ENCODE results near the gene SV2B.

The SV2B gene

DNA sequence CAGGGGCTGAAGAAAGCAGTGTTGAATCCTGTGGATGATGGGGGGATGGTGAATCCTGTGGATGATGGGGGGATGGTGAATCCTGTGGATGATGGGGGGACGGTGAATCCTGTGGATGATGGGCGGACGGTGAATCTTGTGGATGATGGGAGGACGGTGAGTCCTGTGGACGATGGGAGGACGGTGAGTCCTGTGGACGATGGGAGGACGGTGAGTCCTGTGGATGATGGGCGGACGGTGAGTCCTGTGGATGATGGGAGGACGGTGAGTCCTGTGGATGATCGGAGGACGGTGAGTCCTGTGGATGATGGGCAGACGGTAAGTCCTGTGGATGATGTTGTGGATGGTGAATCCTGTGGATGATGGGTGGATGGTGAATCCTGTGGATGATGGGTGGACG, 170.7 kb downstream of the SV2B start:
- no peak for DNase-seq (ENCODE audit: low read depth)

DNA sequence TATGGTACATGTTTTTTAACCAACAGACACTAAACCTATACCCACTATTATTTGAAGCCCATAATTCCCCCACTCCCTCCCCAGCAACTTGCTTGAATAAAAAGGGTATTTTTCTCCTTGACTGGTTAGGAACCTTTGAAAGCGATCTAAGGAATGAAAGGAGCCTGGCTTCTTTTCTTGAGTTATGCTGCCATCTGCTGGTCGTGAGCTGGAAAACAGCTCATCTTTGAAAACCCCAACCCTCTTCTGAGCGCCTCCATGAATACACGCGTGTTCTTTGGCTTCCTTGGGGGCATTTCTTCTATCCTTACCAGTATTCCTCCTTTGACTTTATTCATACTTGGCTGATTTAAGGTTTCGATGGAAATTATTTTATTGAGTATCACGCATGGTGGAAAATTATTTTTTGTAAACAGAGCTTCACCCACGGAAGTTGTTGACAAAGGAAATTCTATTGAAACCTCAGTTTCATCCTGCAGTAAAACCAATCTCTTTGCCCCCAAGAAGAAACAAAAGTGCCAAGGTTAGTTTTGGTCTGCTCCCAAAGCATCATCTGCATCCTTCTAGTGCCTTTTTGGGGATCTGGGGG, 171.6 kb downstream of the SV2B start:
- peak; percentile 66 for DNase-seq (ENCODE audit: low read depth)

DNA sequence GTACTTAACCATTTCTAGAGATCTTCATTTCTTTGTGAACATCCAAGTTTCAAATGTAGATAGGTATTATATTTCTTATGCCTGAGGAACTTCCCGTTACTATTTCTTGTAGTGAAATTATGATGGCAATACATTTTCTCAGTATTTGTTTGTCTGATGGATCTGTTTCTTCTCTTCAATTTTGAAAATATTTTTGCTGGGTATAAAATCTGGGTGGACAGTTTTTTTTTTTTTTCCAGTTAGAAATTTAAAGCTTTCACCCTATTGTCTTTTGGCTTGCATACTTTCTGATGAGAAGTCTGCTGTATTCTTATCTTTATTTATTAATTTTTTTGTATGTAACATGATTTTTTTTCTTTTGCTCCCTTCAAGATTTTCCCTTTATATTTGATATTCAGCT, 175.8 kb downstream of the SV2B start:
- no peak for DNase-seq (ENCODE audit: low read depth)

DNA sequence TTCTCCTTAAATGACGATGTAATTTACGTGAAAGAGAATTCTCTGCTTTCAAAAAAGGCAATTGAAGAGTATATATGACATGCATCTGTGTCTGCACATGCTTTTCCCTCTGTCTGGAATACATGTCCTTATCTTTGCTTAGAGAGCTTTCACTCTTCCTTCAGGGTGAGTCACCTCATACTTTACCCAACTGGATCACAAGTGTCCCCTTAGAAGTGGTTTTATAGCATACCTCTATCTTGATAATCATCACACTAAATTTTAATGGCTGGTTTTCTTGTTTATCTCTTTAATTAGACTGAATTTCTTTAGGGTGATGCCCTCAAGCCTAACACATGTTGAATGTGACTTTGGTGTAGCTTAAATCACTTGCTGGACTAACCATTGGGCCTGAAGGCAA, 178.9 kb downstream of the SV2B start:
- no peak for DNase-seq (ENCODE audit: low read depth)

DNA sequence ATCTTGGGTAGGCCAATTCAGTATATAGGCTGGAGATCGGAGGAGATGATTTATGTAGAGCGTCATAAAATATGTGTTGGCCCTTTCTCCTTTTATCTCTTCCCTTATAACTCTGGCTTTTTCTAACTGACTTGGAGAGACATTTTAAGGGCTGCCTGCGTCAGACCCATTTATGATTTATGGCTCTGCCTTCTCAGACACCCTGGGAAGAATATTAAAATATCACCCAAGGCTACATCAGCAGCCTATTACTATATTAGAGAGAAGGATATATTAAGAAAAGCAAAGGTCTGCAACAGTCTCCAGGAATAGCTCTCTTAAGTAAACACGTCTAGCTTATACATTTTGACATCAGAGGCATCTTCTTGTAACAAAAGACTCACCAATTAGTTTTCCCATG, 179.4 kb downstream of the SV2B start:
- no peak for DNase-seq (ENCODE audit: low read depth)

DNA sequence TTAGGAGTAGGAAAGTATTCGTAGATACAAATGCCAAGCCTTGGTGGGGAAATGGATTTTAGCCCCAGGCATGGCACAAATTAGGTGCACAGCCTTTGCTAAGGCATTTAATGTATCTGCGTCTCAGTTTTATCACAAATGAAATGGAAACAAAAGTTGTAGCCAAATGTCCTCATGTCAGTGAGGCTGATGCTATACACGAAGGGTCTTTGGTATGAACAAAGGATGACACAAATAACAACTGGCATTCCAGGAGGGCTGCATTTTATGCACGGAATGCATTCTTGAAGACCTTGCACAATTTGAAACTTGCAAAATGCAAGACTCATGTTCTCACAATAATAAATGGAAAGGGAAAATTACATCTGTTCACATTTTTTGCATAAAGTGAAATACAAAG, 181.9 kb downstream of the SV2B start:
- DNase-seq (ENCODE audit: low read depth), result no peak

DNA sequence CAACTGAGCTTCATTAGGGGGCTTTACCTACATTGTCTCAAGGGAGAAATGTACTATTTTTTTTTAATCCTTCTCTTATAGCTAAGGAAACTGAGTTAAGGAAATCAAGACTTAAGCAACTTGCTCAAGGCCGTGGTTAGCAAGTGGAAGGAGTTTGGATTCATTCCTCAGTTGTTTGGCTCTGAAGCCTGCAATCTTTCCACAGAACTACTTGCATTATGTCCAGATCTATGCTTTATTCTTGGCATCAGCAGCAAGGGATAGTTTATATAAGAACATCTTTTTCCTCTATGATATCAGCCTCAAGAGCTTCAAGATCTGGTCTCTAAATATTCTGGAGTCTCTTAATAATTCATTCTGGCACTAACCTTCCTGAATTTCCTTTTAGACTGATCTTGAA, 182.4 kb downstream of the SV2B start:
- DNase-seq (ENCODE audit: low read depth), result no peak

DNA sequence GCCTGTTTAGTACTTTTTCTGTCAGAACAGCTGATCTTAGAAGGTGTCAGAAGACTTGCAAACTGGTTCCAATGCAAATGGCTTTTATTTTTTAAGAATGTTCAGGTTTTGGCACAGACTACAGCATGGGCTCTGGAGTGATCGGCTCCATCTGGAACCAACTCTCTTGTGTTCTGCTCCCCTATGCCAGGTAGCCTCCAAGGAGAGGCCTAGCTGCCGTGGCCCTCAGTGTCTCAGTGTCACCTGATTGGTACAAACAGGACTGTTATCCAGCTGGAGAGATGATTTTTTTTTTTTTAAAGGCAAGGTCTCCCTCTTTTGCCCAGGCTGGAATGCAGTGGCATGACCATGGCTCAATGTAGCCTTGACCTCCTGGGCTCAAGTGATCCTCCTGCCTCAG, 183.1 kb downstream of the SV2B start:
- DNase-seq (ENCODE audit: low read depth), result no peak

DNA sequence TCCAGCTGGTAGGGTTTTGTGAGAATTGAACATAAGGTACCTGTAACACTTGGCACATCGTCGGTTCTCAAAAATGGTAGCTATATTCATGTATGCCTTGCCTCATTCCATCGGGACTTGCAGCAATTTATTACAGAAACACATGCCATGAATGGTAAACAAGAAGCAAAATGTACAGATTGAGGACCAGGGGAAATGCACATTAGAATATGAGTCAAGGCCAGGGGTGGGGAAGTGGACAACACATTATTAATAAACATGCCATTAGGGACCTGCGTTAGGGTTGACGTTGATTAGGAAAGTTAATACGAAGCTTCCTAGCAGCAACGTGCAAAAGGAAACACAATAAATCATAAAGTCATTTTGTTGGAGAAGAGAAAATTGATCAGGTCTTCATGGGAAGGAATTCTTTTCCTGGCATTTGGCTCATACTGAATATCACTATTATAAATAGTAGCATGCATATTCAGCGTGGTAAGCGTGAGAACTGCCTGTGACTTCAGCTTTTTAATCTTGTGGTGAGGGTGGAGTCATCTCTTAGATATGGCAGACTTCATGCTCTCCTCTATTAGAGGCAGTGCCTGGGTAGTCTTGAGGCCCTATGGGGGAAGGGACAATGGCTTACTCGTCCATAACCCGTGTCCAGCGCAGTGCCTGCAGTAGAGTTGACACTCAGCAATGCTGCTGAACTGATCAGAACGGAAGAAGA, 184.9 kb downstream of the SV2B start:
- no peak for DNase-seq (ENCODE audit: low read depth)

DNA sequence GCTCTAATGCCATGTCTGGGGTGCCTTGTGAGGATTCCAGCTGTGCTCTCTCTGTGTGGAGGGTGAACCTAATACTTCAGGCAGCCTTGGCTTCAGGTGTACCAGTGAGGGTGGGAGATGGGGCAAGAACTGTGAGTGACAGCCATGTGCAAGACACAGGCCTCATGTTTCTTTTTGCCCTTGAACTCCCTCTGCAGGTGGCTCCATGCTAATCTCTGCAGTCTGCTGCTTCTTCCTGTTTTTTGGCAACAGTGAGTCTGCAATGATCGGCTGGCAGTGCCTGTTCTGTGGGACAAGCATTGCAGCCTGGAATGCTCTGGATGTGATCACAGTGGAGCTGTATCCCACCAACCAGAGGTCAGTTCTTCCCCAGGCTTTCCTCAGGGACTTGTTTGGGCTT, 189.3 kb downstream of the SV2B start:
- no peak for DNase-seq (ENCODE audit: low read depth)

DNA sequence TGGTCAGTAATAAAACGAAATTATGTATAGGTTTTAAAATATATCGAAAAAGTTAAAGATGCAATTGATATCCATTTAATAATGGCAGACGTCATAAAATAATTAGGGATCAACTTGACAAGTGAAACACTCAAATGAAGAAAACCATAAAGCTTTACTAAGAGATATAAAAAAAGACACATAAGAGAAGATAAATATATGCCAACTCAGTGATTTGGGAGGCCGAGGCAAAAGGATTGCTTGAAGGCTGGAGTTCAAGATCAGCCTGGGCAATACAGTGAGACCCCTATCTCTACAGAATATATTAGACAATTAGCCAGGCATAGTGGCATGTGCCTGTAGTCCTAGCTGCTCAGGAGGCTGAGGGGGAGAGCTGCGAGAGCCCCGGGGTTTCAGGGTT, 190.5 kb downstream of the SV2B start:
- DNase-seq (ENCODE audit: low read depth), result no peak

DNA sequence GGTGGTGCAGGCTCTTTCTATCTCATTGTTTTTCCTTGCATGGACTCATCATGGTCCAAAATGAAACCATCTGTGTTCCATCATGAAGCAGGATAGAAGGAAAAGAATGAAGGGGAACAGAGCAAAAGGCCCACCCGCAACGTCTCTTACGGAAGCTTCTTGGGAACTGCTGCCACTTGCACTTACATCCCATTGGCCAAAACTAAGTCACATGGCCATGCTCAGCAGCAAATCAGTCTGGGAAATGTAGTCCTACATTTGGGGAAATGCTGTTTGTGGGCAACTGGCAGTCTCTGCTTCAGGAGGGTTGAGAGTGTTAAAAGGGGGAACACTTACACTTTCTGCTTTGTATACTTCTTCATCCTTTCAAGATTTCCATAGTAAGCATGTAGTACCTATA, 191.6 kb downstream of the SV2B start:
- DNase-seq (ENCODE audit: low read depth), result peak; percentile 26

DNA sequence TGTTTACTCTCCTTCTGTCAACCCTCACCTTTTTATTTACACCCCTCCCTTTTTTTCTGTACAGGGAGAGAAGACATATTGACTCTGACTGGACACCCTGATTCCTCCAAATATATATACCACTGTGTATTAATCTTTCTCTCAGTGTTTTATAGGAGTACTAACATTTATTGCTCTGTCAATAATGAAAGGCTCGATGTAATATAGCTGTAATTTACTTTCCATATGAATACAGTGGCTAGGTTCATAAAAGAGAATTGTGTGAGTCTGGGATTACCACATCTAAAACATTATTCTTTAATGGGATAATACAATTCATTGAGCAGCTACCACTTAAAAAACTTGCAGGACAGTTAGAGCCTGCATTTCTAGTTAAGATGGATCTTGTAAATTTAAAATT, 194.3 kb downstream of the SV2B start:
- no peak for DNase-seq (ENCODE audit: low read depth)

DNA sequence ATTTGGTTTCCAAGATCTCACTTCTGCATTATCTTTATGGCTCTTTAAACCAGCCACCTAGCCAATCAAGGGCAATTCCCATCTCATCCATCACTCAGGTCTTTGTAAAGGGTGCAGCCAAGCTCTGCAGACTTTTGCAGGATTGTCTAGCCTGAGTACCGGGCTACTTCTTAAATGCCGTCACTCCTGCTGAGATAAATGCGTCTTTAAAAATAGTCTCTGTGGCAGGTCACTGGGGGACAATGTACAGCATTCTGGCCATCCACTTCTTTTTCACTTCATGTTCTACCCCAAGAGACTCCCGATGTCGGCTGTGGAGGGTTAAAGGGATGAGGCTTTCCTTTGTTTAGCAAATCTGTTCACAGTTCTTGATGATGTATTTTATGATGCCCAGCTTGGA, 194.7 kb downstream of the SV2B start:
- DNase-seq (ENCODE audit: low read depth), result no peak

DNA sequence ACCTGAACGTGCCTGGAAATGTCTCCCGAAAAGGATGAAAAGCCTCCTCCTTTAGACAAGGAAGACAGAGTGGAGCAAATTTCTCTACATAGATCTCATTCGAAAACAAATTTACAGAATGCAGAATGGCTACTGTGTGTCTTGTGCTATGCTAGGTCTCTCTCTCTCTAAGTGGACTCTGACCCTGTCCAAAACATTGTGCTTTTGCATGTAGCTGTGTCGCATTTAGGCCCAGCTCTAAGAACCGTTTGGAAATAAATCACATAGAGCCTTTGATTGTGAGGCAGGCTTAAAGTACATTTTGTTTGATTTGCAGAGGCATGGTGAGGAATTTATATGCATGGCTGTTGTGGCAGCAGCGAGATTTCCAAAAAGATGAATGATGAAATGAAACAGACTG, 198.0 kb downstream of the SV2B start:
- DNase-seq (ENCODE audit: low read depth), result no peak

DNA sequence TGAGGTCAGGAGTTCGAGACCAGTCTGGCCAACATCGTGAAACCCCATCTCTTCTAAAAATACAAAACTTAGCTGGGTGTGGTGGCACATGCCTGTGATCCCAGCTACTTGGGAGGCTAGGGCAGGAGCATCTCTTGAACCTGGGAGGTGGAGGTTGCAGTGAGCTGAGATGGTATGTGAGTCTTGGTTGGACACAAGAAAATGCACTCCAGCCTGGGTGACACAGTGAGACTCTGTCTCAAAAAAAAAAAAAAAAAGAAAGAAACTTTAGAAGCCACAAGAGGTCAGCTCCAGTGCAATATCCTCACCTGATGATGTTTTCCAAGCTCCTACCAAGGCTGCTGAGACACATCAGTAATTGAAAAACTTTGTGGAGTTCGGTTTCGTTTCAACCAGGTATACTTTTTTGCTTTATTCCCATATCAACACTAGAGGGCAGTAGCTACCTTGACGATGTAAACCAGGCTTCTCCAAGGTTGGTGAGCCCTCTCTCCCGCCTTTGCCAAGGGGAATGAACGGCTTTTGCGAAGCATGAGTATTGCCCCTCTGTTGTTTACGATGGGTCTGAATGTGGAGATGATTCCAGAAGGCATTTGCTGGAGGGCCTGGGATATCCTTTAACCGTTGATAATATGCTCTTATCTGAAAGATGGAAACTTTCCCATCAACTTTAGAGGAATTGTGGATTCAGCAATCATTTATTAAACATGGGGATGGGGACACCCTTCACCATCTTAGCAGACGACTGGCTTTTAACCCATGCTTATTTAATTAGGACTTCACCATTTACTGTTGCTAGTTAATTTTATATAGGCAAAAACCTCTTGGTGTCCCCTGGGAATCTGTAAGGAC, 202.8 kb downstream of the SV2B start:
- DNase-seq (ENCODE audit: low read depth), result peak; percentile 48

DNA sequence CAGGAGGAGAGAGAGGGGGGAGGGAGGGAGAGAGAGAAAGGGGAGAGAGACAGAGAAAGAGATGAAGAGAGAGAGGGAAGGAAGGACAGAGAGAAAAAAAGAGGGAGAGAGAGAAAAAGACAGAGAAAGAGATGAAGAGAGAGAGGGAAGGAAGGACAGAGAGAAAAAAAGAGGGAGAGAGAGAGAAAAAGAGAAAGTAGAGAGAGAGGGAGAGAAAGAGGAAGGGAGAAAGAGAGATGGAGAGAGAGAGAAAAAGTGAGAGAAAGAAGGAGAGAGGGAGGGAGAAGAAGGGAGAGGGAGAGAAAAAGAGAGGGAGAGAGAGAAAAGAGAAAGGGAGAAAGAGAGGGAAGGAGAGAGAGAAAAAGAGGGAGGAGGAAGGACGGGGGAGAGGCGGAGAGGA, 204.2 kb downstream of the SV2B start:
- no peak for DNase-seq (ENCODE audit: low read depth)

DNA sequence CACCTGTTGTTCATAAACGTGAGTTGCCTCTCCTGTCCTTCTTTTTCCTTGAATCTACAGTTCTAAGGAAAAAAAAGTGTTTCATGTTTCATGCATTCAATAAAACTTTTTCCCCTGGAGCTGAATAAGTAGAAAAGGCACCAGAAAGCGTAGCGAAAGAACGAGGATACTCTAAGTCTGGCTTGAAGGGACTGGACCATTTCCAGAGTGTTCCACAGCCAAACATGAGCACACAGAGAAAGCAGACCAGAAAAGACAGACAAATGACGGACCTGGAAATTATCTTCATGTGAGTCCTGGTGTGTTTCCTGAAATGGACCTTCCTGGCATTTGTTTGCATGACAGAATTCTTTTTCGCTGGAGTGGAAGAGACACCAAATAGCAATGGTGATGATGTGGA, 204.7 kb downstream of the SV2B start:
- DNase-seq (ENCODE audit: low read depth), result no peak

DNA sequence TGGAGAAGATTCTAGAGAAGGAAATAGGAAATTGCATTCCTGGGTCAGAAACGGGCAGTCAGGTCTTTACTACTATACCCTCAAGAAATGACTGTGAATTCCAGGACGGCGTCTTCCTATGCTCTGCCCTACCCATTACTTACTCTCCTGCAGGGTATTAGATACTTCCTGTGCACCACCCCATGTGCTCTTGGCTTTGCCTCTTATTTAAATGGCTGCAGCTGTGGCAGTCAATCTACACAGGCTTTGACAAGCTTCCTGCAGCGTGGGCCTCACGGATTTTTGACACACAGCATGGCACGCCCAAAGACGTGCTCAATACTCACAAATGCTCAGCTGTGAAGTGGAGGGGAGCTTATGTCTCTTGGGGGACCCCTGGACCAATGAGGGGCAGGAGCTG, 206.1 kb downstream of the SV2B start:
- no peak for DNase-seq (ENCODE audit: low read depth)

DNA sequence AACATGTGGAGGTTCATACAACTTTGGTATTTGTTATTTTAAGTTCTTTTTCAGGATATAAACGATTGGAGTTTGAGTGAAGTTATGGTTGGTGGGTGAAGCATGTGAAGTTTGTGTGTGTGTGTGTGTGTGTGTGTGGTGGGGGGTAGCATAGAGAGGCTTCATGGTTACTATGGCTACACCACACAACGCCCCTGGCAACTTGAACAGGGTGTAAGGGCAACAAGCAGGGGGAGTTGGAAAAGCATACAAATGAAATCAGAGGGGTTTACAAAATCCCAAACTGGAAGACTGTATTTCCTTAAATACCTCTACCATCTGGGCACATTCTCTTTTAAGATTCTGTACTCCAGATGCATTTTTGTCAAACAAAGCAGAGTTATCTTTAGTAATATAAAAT, 207.5 kb downstream of the SV2B start:
- no peak for DNase-seq (ENCODE audit: low read depth)

DNA sequence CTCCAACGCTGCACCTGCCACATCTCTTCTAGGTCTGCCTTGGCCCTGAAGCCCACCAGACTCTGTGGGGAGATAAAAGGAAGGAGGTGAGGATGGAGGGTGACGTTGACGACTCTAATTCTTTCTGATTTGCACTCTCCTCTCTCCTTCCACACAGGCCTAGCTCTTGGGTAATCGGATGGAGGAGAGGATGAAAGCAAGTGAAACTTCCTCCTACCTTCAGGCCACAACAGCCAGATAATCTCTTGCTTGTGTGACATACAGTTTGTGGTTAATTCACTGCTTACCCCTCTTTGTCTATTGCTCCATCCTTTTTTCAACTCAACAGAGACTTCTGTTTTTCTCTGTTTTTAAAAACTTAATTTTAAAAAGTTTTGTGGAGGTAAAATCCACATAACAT, 208.1 kb downstream of the SV2B start:
- no peak for DNase-seq (ENCODE audit: low read depth)

DNA sequence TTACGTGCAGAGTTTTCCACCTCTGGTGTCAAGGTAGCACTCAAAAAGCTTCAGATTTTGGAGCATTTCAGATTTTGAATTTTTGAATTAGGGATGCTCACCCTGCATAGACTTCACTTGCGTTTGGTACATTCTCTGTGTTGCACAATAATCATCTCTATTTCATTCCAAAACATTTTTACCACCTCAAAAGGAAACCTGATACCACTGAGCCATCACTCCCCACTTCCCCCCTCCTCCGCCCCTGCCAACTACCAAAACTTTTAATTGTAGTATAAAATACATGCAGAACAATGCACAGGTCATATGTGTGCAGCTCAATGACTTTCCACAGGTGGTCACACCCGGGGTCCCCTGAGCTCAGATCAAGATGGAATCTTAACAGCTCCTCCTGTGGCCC, 208.8 kb downstream of the SV2B start:
- no peak for DNase-seq (ENCODE audit: low read depth)

DNA sequence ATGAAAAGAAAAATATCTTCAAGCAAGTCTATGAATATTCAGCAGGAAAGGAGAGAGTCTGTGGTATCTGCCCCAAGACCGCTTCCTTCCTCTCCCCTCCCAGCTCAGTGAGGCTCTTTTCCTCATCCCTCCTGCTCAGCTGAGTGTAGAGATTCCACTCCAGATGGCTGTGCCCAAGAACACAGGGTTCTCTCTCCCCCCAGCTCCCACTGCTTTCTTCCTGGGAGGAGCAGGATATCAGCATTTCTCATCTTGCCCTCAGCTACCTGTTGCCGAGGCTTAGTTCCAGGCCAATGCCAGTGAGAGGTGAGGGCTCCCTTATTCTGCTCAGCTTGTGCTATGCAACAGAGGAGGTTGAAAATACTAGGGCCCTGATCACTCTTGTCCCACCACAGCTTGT, 211.9 kb downstream of the SV2B start:
- DNase-seq (ENCODE audit: low read depth), result no peak

Measured in iris pigment epithelial cell (primary cell).